Sigmoid colon (tissue), 7 donors: Measurements from ENCODE around the gene SLC6A12. TPM values are rescaled to one million over a fixed set of nuclear protein-coding genes. Genes with fewer than 3 reads are reported as not detected.

Experiments
- DNase-seq: peaks from one replicate; pipeline ENCODE4 v3.0.0-alpha.2; 2019
- H3K27ac ChIP-seq, 4 donors: fragments of 200-600 bp; sonication (generic); one replicate each; pipeline ENCODE4 v1.5.1; 2016 to 2019; ENCODE audit warnings: mild to moderate bottlenecking in 1 of 4
- H3K27me3 ChIP-seq, 3 donors: fragments of 200-600 bp; sonication (generic); one replicate each; pipeline ENCODE4 v1.5.1; 2019; ENCODE audit warnings: mild to moderate bottlenecking in 1 of 3
- H3K36me3 ChIP-seq, 4 donors: fragments of 200-600 bp; sonication (generic); one replicate each; pipeline ENCODE4 v1.5.1; 2016 to 2019
- H3K4me1 ChIP-seq, 4 donors: fragments of 200-600 bp; sonication (generic); one replicate each; pipeline ENCODE4 v1.5.1; 2017 to 2019
- H3K4me3 ChIP-seq, 4 donors: fragments of 200-600 bp; sonication (generic); one replicate each; pipeline ENCODE4 v1.5.1; 2017 to 2019; ENCODE audit warnings: mild to moderate bottlenecking in 2 of 4, moderate library complexity in 1 of 4
- H3K9me3 ChIP-seq, 4 donors: fragments of 200-600 bp in 3 of 4; sonication (generic) in 3 of 4; one replicate each; pipeline versions ENCODE4 v1.5.1 to v1.6.1; 2013 to 2019
- CTCF ChIP-seq, 4 experiments: fragments of 450-650 bp in 3 of 4; fragments of 200-600 bp in 1 of 4; IDR thresholded peaks; one replicate each; pipeline ENCODE4 v1.5.1; 2016 to 2019; ENCODE audit warnings: antibody characterized with exemption in 4 of 4, mild to moderate bottlenecking in 3 of 4, moderate library complexity in 2 of 4
- EP300 ChIP-seq, 4 donors: sonication (generic); formaldehyde crosslinking; IDR thresholded peaks; one replicate each; pipeline ENCODE4 v1.6.1; 2017; ENCODE audit warnings: antibody characterized with exemption in 4 of 4
- POLR2A ChIP-seq, 2 donors: fragments of 450-650 bp; IDR thresholded peaks; one replicate each; pipeline ENCODE4 v1.6.1; 2016; ENCODE audit warnings: antibody characterized with exemption in 2 of 2, mild to moderate bottlenecking in 2 of 2, moderate library complexity in 2 of 2
- POLR2AphosphoS5 ChIP-seq, 4 donors: sonication (generic); formaldehyde crosslinking; IDR thresholded peaks; one replicate each; pipeline ENCODE4 v1.6.1; 2017; ENCODE audit warnings: antibody characterized with exemption in 4 of 4
- WGBS, 2 donors: extraction: QIAGEN DNeasy Blood & Tissue Kit; methylation state at CpG; one replicate each; pipeline ENCODE4 v1.1.7; 2013; 5-methylcytosine and 5-hydroxymethylcytosine counted together
- intact Hi-C: fragments of 100-400 bp; cut with DNase I; formaldehyde crosslinking; loops from one replicate; pipeline ENCODE4 v1.15.1; 2023
- polyA plus RNA-seq, 3 donors: library from polyadenylated mRNA; stranded (reverse); fragments of 200-250 nt; gene quantifications; one replicate each; pipeline ENCODE4 v1.2.3, GENCODE V29; 2013
- total RNA-seq, 4 donors: library from RNA; depleted of rRNA; stranded (reverse); fragments of >200 nt; gene quantifications; one replicate each; pipeline ENCODE4 v1.1.0, GENCODE V29; 2016
- donor health status: healthy with polysubstance abuse.
- donor health status: Bipolar disorder and iron deficiency.
- donor health status: healthy.

Gene SLC6A12
- total and polyA plus RNA-seq, 7 donors, result 0.28 to 4.2 (median 2.1) TPM; not detected in 2

GRCh38 chr12:164207-164606, 49.8 kb downstream of the SLC6A12 start:
- H3K4me3 ChIP-seq, result no peak overlapping the region
- DNase-seq, result no peak
- H3K4me1 ChIP-seq, result no peaks in the 10 kb centered on the region
- H3K27ac ChIP-seq, result no peak overlapping the region
- WGBS, 2 donors, result 34 to 72% methylated on average over 7 of the region's 7 CpGs
- H3K36me3 ChIP-seq, result no peaks in the 10 kb centered on the region
- no peaks in the 10 kb centered on the region for H3K9me3 ChIP-seq
- intact Hi-C loops, result no loop called here
- peaks cover 0 to 26% (median 7%) of the 10 kb centered on the region in 3 donors for H3K27me3 ChIP-seq
- TF ChIP-seq CTCF (IDR thresholded peaks at IDR 0.05) (no peak), POLR2AphosphoS5 (IDR thresholded peaks at IDR 0.05) (no peak), POLR2A (IDR thresholded peaks at IDR 0.05) (no peak), EP300 (IDR thresholded peaks at IDR 0.05) (no peak)

GRCh38 chr12:163406-163986, 50.5 kb downstream of the SLC6A12 start:
- no peaks in the 10 kb centered on the region for H3K4me1 ChIP-seq
- no peak overlapping the region for H3K27ac ChIP-seq
- H3K9me3 ChIP-seq, result no peaks in the 10 kb centered on the region
- no peak overlapping the region for H3K4me3 ChIP-seq
- no peaks in the 10 kb centered on the region for H3K36me3 ChIP-seq
- TF ChIP-seq POLR2AphosphoS5 (IDR thresholded peaks at IDR 0.05) (no peak), POLR2A (IDR thresholded peaks at IDR 0.05) (no peak), EP300 (IDR thresholded peaks at IDR 0.05) (no peak), CTCF (IDR thresholded peaks at IDR 0.05) (no peak)
- WGBS, 2 donors, result 90 to 92% methylated on average over 26 of the region's 26 CpGs
- H3K27me3 ChIP-seq, result peaks cover 0 to 26% (median 7%) of the 10 kb centered on the region in 3 donors
- no peak for DNase-seq
- intact Hi-C loops, result no loop called here

- no peak overlapping the region for H3K27ac ChIP-seq
- WGBS, 2 donors, result 42 to 77% methylated on average over 18 of the region's 18 CpGs
- H3K4me1 ChIP-seq, result no peaks in the 10 kb centered on the region
- H3K4me3 ChIP-seq, result no peak overlapping the region
- H3K27me3 ChIP-seq, result peaks cover 0 to 26% (median 7%) of the 10 kb centered on the region in 3 donors
- no peaks in the 10 kb centered on the region for H3K36me3 ChIP-seq
- DNase-seq, result no peak
- no peaks in the 10 kb centered on the region for H3K9me3 ChIP-seq
- TF ChIP-seq CTCF (IDR thresholded peaks at IDR 0.05), result no peak
- no peak for TF ChIP-seq POLR2A (IDR thresholded peaks at IDR 0.05)
- no peak for TF ChIP-seq POLR2AphosphoS5 (IDR thresholded peaks at IDR 0.05)
- TF ChIP-seq EP300 (IDR thresholded peaks at IDR 0.05), result no peak
- intact Hi-C loops, result no loop called here
These were observed 51.3 kb downstream of the SLC6A12 start for GRCh38 chr12:162467-163307.

- no peak for TF ChIP-seq CTCF (IDR thresholded peaks at IDR 0.05)
- intact Hi-C loops, result no loop called here
- Histone ChIP-seq H3K9me3 (no peaks in the 10 kb centered on the region), H3K27ac (no peak overlapping the region), H3K4me3 (no peak overlapping the region), H3K36me3 (no peaks in the 10 kb centered on the region), H3K4me1 (no peaks in the 10 kb centered on the region), H3K27me3 (peaks cover 0 to 26% (median 7%) of the 10 kb centered on the region in 3 donors)
- DNase-seq, result no peak
- WGBS, 2 donors, result 88 to 95% methylated on average over 8 of the region's 8 CpGs
These were observed 52.1 kb downstream of the SLC6A12 start for GRCh38 chr12:161823-162222.
